Colonic mucosa (tissue), 4 donors: ENCODE measurements around the gene STAT4. TPM values are rescaled to one million over a fixed set of nuclear protein-coding genes. Genes with fewer than 3 reads are reported as not detected.

Experiments used
- DNase-seq: peaks from one replicate; pipeline ENCODE4 v3.0.0-alpha.2; 2020
- H3K27ac ChIP-seq: fragments of 200-600 bp; one replicate; pipeline ENCODE4 v1.8.0; 2021
- H3K27me3 ChIP-seq: fragments of 200-600 bp; one replicate; pipeline ENCODE4 v1.8.0; 2021
- H3K36me3 ChIP-seq: fragments of 200-600 bp; one replicate; pipeline ENCODE4 v1.8.0; 2021
- H3K4me1 ChIP-seq: fragments of 200-600 bp; one replicate; pipeline ENCODE4 v1.8.0; 2021; ENCODE audit warnings: mild to moderate bottlenecking
- H3K4me3 ChIP-seq: fragments of 200-600 bp; one replicate; pipeline ENCODE4 v1.8.0; 2021
- H3K9ac ChIP-seq, 2 donors: one replicate each; pipeline ENCODE4 v1.7.0; 2013; ENCODE audit warnings: control low read depth in 2 of 2, low read depth in 2 of 2, low read length in 2 of 2
- H3K9me3 ChIP-seq: fragments of 200-600 bp; one replicate; pipeline ENCODE4 v1.8.0; 2021
- intact Hi-C: fragments of 100-400 bp; cut with DNase I; formaldehyde crosslinking; loops from one replicate; pipeline ENCODE4 v1.14.1; 2022
- total RNA-seq, 2 donors: library from RNA; stranded (reverse); fragmentation: NEBNext Ultra II Directional in 1 of 2; extraction: Animal tissue kit (Norgen Biotek cat#: 25700) in 1 of 2; gene quantifications; one replicate each; pipeline ENCODE4 v1.2.1, GENCODE V29; 2021
- TF ChIP-seq, protein P1 (sequence below): fragments of 200-600 bp; IDR thresholded peaks from one replicate; pipeline ENCODE4 v1.8.0; 2022; ENCODE audit warnings: antibody characterized with exemption, mild to moderate bottlenecking
- donor health status: healthy.
- donor health status: DM: no; HTN: no; CAD: no.
- donor health status: DM: no; HTN: no; CAD: no.

The STAT4 gene
- total RNA-seq, 2 donors from 2014 or later: 2.0 to 2.1 TPM

DNA sequence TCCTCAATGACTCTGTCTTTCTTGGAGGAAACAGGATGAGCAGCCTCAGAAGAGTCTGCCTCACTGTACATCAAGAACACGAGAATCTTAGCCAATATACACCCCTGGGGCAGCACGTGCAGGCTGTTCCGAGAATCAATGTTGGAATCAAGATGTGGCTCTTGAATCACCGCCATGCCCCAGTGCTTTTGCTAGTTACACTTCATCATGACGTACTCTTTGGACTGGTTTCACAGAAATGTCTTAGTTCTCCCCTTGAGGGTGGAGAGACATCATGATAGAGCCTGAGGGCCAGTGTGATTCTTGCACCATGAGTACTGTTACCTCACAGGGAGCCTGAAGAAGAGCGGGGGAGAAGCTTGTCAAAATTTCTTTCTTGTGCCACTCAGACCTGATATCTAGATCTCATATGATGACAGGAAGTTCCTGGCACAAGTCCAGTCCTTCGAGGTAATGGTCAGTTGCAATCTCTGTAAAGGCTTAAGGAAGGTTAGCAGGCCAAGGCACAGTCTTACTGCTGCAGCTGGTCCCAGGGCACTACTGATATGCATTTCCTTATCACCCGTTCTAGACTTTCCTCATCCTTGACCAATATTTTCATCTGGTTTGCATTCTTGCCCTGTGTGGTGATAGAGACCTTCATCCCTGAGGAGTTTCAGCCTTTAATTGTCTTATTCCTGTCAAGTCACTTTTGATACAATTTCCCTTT, 28.2 kb upstream of the STAT4 start:
- Histone ChIP-seq H3K4me3 (no peak overlapping the region), H3K9ac (no peak overlapping the region), H3K4me1 (peaks cover 9% of the 10 kb centered on the region), H3K27me3 (no peaks in the 10 kb centered on the region), H3K27ac (peak overlapping the region; percentile 56), H3K9me3 (no peaks in the 10 kb centered on the region), H3K36me3 (no peaks in the 10 kb centered on the region)
- DNase-seq: no peak
- intact Hi-C loops: no loop called here
- TF ChIP-seq, protein P1, sequence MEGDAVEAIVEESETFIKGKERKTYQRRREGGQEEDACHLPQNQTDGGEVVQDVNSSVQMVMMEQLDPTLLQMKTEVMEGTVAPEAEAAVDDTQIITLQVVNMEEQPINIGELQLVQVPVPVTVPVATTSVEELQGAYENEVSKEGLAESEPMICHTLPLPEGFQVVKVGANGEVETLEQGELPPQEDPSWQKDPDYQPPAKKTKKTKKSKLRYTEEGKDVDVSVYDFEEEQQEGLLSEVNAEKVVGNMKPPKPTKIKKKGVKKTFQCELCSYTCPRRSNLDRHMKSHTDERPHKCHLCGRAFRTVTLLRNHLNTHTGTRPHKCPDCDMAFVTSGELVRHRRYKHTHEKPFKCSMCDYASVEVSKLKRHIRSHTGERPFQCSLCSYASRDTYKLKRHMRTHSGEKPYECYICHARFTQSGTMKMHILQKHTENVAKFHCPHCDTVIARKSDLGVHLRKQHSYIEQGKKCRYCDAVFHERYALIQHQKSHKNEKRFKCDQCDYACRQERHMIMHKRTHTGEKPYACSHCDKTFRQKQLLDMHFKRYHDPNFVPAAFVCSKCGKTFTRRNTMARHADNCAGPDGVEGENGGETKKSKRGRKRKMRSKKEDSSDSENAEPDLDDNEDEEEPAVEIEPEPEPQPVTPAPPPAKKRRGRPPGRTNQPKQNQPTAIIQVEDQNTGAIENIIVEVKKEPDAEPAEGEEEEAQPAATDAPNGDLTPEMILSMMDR: no peak

DNA sequence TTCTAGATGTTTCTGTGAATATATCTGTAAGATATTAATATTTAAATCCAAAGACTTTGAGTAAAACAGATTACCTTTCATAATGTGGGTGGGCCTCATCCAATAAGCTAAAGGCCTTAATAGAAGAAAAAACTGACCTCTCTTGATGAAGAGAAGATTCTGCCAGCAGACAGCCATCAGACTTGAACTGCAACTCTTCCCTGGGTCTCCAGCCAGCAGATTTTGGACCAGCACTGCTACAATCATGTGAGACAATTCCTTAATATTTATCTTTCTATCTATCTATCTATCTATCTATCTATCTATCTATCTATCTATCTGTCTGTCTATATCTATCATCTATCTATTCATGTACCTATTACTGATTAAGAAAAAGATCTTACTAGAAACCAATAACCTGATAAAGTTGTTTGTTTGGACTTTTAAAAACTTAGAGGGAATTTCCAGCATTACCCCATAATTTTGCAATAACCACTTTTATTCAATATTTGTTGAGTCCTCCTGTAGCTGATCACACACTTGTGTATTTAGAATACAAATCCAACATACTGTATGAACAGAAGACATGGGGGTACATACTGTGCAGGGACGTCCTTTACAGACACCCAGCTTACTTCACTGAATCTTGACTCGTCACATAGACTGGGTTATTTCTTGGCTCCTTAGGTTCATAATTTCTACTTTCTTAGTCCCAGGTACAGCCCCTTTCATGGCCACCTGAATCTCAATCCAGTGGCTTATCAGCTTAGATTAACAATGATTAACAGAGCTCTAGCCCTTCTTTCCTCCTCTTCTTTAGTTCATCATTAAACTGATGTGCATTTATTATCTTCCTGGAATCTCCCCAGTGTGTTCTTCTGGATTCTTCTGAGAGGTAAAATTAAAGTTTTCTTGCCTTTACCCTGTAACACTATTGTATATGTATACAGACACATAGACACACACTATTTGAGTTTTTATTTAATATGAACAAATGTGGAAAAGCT, 27.2 kb upstream of the STAT4 start:
- TF ChIP-seq, protein P1: no peak
- H3K27ac ChIP-seq: peak overlapping the region; percentile 56
- H3K27me3 ChIP-seq: no peaks in the 10 kb centered on the region
- no peak overlapping the region for H3K9ac ChIP-seq
- DNase-seq: no peak
- intact Hi-C loops: no loop called here
- H3K9me3 ChIP-seq: no peaks in the 10 kb centered on the region
- H3K4me1 ChIP-seq: peaks cover 9% of the 10 kb centered on the region
- H3K4me3 ChIP-seq: no peak overlapping the region
- H3K36me3 ChIP-seq: no peaks in the 10 kb centered on the region

DNA sequence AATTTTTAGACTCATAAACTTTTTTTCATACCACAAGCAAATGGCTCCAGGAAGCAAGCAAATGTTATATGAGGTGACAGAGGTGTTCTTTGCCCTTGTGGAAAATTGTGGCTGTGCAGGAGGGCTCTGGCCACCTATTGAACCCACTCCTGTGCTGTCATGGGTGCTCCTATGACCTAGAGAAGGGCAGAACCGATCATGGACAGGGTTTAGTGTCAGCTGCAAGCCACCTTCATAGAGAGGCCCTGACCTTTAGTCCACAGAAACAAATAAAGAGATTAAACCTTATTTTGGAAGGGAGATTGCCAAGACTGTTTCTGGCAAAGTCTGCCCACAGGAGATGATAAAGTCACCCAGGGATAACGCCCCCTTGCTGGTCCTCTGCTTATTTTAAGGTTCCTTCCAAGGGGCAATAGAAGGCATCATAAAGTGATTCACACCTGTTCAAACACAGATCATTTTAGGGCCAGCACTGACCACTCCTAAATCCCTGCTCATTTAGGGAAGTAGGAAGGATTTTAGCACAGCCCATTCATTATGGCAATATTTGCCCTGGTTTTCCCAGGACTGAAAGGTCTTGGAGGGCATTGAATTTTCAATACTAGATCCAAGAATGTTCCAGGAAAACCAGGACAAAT, 26.1 kb upstream of the STAT4 start:
- Histone ChIP-seq H3K27me3 (no peaks in the 10 kb centered on the region), H3K4me3 (no peak overlapping the region), H3K4me1 (peaks cover 9% of the 10 kb centered on the region), H3K27ac (peak overlapping the region; percentile 56), H3K9me3 (no peaks in the 10 kb centered on the region), H3K36me3 (no peaks in the 10 kb centered on the region), H3K9ac (peak overlapping the region in 1 of 2 donors; percentile 38)
- TF ChIP-seq, protein P1: no peak
- DNase-seq: peak; percentile 72
- intact Hi-C loops: no loop called here

DNA sequence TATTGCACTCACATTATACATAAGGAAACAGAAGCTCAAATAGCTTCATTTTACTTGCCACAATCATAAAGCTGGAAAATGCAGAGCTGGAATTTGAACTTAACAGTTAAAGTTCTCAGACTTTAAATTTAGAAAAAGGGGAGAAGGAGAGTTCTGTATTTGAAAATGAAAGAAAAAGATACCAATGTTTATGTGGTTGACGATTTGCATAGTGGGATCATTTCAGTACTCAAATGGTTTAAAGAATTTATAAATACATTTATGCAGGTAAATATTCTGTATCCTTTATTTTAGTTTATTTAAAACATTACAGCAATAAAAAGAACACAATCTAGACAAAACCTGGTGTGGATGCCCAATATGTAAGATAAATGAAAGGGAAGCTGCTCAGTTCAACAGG, 25.5 kb upstream of the STAT4 start:
- Histone ChIP-seq H3K9me3 (no peaks in the 10 kb centered on the region), H3K27ac (peak overlapping the region; percentile 56), H3K9ac (peak overlapping the region in 1 of 2 donors; percentile 38), H3K36me3 (no peaks in the 10 kb centered on the region), H3K4me3 (no peak overlapping the region), H3K4me1 (peaks cover 9% of the 10 kb centered on the region), H3K27me3 (no peaks in the 10 kb centered on the region)
- TF ChIP-seq, protein P1: no peak
- no peak for DNase-seq
- intact Hi-C loops: no loop called here

DNA sequence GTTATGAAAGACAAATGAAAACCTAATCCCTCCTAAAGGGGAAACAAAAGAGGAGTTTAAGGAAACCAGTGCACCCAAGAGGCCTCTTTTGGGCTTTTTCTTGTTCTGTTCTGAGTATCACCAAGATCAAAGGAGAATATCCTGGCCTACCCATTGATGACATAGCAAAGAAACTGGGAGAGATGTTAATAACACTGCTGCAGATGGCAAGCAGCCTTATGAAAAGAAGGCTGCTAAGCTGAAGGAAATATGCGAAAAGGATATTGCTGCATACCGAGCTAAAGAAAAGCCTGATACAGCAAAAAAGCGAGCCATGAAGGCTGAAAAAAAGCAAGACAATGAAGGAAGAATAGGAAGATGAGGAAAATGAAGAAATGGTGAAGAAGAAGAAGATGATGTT, 23.6 kb upstream of the STAT4 start:
- no peaks in the 10 kb centered on the region for H3K36me3 ChIP-seq
- intact Hi-C loops: no loop called here
- no peaks in the 10 kb centered on the region for H3K27me3 ChIP-seq
- peaks cover 9% of the 10 kb centered on the region for H3K4me1 ChIP-seq
- no peak overlapping the region for H3K9ac ChIP-seq
- H3K27ac ChIP-seq: no peak overlapping the region
- H3K4me3 ChIP-seq: no peak overlapping the region
- no peak for DNase-seq
- no peaks in the 10 kb centered on the region for H3K9me3 ChIP-seq
- TF ChIP-seq, protein P1: no peak
